ENCODE measurements around the gene GABBR2.

GRCh38 chr9:98410185-98410697 lies 298.5 kb downstream of the GABBR2 start:
- no peak for TF ChIP-seq EZH2 (optimal IDR thresholded peaks at IDR 0.05; ENCODE audit: low read depth, low read length)
- TF ChIP-seq, protein P1, sequence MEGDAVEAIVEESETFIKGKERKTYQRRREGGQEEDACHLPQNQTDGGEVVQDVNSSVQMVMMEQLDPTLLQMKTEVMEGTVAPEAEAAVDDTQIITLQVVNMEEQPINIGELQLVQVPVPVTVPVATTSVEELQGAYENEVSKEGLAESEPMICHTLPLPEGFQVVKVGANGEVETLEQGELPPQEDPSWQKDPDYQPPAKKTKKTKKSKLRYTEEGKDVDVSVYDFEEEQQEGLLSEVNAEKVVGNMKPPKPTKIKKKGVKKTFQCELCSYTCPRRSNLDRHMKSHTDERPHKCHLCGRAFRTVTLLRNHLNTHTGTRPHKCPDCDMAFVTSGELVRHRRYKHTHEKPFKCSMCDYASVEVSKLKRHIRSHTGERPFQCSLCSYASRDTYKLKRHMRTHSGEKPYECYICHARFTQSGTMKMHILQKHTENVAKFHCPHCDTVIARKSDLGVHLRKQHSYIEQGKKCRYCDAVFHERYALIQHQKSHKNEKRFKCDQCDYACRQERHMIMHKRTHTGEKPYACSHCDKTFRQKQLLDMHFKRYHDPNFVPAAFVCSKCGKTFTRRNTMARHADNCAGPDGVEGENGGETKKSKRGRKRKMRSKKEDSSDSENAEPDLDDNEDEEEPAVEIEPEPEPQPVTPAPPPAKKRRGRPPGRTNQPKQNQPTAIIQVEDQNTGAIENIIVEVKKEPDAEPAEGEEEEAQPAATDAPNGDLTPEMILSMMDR (IDR thresholded peaks at IDR 0.05; ENCODE audit: low read length), result no peak

Measured in MM.1S (cell line).